C4-2B (cell line): Measurements from ENCODE around the gene FAM174C.

Source experiments
- H3K27ac ChIP-seq: fragments of 450-650 bp; 2 replicates; pipeline ENCODE4 v1.5.1; 2017
- CTCF ChIP-seq: fragments of 450-650 bp; conservative IDR thresholded peaks from 2 replicates; pipeline ENCODE4 v1.5.1; 2017; ENCODE audit warnings: mild to moderate bottlenecking
- ZFX ChIP-seq: fragments of 450-650 bp; IDR thresholded peaks from 2 replicates; pipeline ENCODE4 v1.6.1; 2017

The FAM174C gene

GRCh38 chr19:1263188-1263587, 12.1 kb upstream of the FAM174C start:
- H3K27ac ChIP-seq = peak overlapping the region; percentile 96
- no peak for TF ChIP-seq ZFX
- no peak for TF ChIP-seq CTCF

GRCh38 chr19:1264801-1265614, 10.3 kb upstream of the FAM174C start:
- no peak for TF ChIP-seq ZFX
- no peak for TF ChIP-seq CTCF
- H3K27ac ChIP-seq = peak overlapping the region; percentile 94

GRCh38 chr19:1265615-1266128, 9.7 kb upstream of the FAM174C start:
- H3K27ac ChIP-seq = peak overlapping the region; percentile 94
- TF ChIP-seq CTCF (no peak), ZFX (no peak)

GRCh38 chr19:1266129-1266915, 9.0 kb upstream of the FAM174C start:
- H3K27ac ChIP-seq = peak overlapping the region; percentile 94
- TF ChIP-seq ZFX = no peak
- no peak for TF ChIP-seq CTCF

- H3K27ac ChIP-seq = peak overlapping the region; percentile 94
- TF ChIP-seq CTCF = peak; percentile 98
- no peak for TF ChIP-seq ZFX
Measured at GRCh38 chr19:1266916-1267476, 8.3 kb upstream of the FAM174C start.

GRCh38 chr19:1267477-1268225, 7.7 kb upstream of the FAM174C start:
- H3K27ac ChIP-seq = peak overlapping the region; percentile 94
- TF ChIP-seq ZFX (no peak), CTCF (no peak)
